Gastrocnemius medialis (tissue), 4 donors: Measurements from ENCODE around the gene DEFB108B.
"Not testable (repeated sequence)": the region's sequence is repeated elsewhere in the genome, so short reads cannot be mapped to it uniquely, and the experiment has no call there.

Experiments used
- POLR2A ChIP-seq, 2 donors: fragments of 450-650 bp; IDR thresholded peaks; one replicate each; pipeline ENCODE4 v1.6.1; 2017; ENCODE audit warnings: antibody characterized with exemption in 2 of 2, mild to moderate bottlenecking in 2 of 2, moderate library complexity in 2 of 2
- TF ChIP-seq, protein P1 (sequence below), 5 experiments: fragments of 450-650 bp in 3 of 5; fragments of 200-600 bp in 2 of 5; sonication (generic) in 2 of 5; IDR thresholded peaks in 4 of 5; conservative IDR thresholded peaks in 1 of 5; 1 replicate in 4 of 5; 2 replicates in 1 of 5; pipeline ENCODE4 v1.5.1; 2016 to 2019; ENCODE audit warnings: antibody characterized with exemption in 5 of 5, mild to moderate bottlenecking in 3 of 5, moderate library complexity in 3 of 5

DNA sequence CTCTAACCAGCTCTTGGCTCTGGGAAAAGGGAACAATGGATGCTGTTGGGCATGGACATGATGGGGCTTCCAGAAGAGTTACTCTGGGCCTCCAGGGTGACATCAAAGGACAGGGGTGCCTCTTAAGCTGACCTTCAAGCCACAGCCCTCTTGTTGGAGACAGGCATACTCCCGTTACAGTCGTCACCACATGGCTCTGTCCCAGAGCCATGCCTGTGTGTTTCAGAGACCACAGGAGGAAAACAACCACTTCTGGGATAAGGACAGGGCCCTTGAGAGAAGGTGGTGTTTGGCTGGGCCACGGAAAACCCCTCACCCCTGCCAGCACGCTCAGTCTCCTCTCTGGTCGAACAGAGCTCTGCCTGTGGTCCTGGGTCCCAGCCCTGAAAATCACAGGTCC lies 37.8 kb upstream of the DEFB108B start:
- TF ChIP-seq, protein P1, sequence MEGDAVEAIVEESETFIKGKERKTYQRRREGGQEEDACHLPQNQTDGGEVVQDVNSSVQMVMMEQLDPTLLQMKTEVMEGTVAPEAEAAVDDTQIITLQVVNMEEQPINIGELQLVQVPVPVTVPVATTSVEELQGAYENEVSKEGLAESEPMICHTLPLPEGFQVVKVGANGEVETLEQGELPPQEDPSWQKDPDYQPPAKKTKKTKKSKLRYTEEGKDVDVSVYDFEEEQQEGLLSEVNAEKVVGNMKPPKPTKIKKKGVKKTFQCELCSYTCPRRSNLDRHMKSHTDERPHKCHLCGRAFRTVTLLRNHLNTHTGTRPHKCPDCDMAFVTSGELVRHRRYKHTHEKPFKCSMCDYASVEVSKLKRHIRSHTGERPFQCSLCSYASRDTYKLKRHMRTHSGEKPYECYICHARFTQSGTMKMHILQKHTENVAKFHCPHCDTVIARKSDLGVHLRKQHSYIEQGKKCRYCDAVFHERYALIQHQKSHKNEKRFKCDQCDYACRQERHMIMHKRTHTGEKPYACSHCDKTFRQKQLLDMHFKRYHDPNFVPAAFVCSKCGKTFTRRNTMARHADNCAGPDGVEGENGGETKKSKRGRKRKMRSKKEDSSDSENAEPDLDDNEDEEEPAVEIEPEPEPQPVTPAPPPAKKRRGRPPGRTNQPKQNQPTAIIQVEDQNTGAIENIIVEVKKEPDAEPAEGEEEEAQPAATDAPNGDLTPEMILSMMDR (IDR thresholded peaks at IDR 0.05 in 4 of 5, conservative IDR thresholded peaks at IDR 0.05 in 1 of 5), result not testable (repeated sequence)
- TF ChIP-seq POLR2A (IDR thresholded peaks at IDR 0.05), result not testable (repeated sequence)
